HepG2 (cell line): Measurements from ENCODE around the gene SCFD2. TPM values are rescaled to one million over a fixed set of nuclear protein-coding genes. Genes with fewer than 3 reads are reported as not detected.
A peak's percentile ranks its signal among the peaks of the same experiment; 100 is the strongest.

Experiments used
- ATAC-seq: fragments of 200-7000 bp; cut with Tn5 transposase; 3 replicates; pipeline ENCODE4 v1.9.1; 2020; ENCODE audit warnings: mild to moderate bottlenecking, moderate library complexity
- Bru-seq: library from RNA; stranded (reverse); fragments of 400-500 nt; gene quantifications from one replicate; lab custom pipeline; 2021; lab: Mats Ljungman, UMichigan
- BruChase-seq, 2 experiments: library from RNA; stranded (reverse); fragments of 400-500 nt; gene quantifications; one replicate each; lab custom pipeline; 2021; lab: Mats Ljungman, UMichigan
- BruUV-seq: library from RNA; stranded (reverse); fragments of 400-500 nt; replicated peaks from 2 replicates; lab custom pipeline; 2021; lab: Mats Ljungman, UMichigan
- CTCF ChIA-PET: fragments of 300-600 bp; formaldehyde crosslinking; extraction: SDS; loops from one replicate; lab custom pipeline; 2021; ENCODE audit warnings: low total read pairs, inconsistent platforms, low intra/inter-chr PET ratio; lab: Yijun Ruan, JAX
- POLR2A ChIA-PET: fragments of 350-600 bp; sonication (Branson Sonifier 250); formaldehyde crosslinking; loops from one replicate; lab custom pipeline; 2020; ENCODE audit warnings: antibody characterized with exemption, inconsistent platforms; lab: Yijun Ruan, JAX
- DNase-seq: peaks from one replicate; pipeline ENCODE4 v3.0.0-alpha.2; 2015; ENCODE audit warnings: low spot score
- FAIRE-seq: peaks from 3 replicates; lab custom pipeline; 2011; peaks lifted over from hg19 to GRCh38; lab: Jason Lieb, UNC
- H2AFZ ChIP-seq: one replicate; pipeline ENCODE4 v1.6.1; 2011; ENCODE audit warnings: low read length, inconsistent platforms
- H3K27ac ChIP-seq: fragments of 300-600 bp; 3 replicates; pipeline ENCODE4 v1.8.0; 2011; ENCODE audit warnings: mixed run types, mild to moderate bottlenecking, mixed read lengths, low read length, inconsistent platforms; ENCODE audit not compliant: insufficient read depth; ENCODE audit errors: extremely low read length
- H3K27me3 ChIP-seq, 2 experiments: fragments of 200-600 bp in 1 of 2; 2 replicates in 1 of 2; 3 replicates in 1 of 2; pipeline versions ENCODE4 v1.6.0 to v1.8.0; 2011; ENCODE audit warnings: low read length in 2 of 2, mild to moderate bottlenecking in 2 of 2, moderate library complexity in 2 of 2, inconsistent platforms in 1 of 2; ENCODE audit not compliant: insufficient read depth in 2 of 2, control insufficient read depth in 1 of 2
- H3K36me3 ChIP-seq, 2 experiments: fragments of 200-600 bp in 1 of 2; replicated peaks in 1 of 2; 2 replicates in 1 of 2; 3 replicates in 1 of 2; pipeline versions ENCODE4 v1.5.1 to v1.8.0; 2011; ENCODE audit warnings: low read length in 2 of 2, inconsistent platforms in 1 of 2; ENCODE audit not compliant: insufficient read depth in 2 of 2, control insufficient read depth in 1 of 2
- H3K4me1 ChIP-seq: 2 replicates; pipeline ENCODE4 v1.5.1; 2012; ENCODE audit warnings: low read length, inconsistent platforms; ENCODE audit not compliant: insufficient read depth
- H3K4me2 ChIP-seq: 2 replicates; pipeline ENCODE4 v1.6.0; 2011; ENCODE audit warnings: low read depth, low read length, inconsistent platforms
- H3K4me3 ChIP-seq, 3 experiments: fragments of 200-600 bp in 1 of 3; sonication (generic), shearing (Covaris generic) in 1 of 3; replicated peaks in 1 of 3; 2 replicates each; pipeline ENCODE4 v1.5.1; 2011 to 2016; ENCODE audit warnings: low read length in 3 of 3, inconsistent platforms in 2 of 3, low read depth in 2 of 3, mild to moderate bottlenecking in 2 of 3, control low read depth in 1 of 3, mixed read lengths in 1 of 3; ENCODE audit not compliant: insufficient read depth in 1 of 3
- H3K79me2 ChIP-seq: one replicate; pipeline ENCODE4 v1.6.1; 2011; ENCODE audit warnings: low read length, inconsistent platforms; ENCODE audit not compliant: insufficient read depth
- H3K9ac ChIP-seq: 2 replicates; pipeline ENCODE4 v1.6.0; 2011; ENCODE audit warnings: mild to moderate bottlenecking, low read depth, low read length, inconsistent platforms; ENCODE audit not compliant: insufficient read depth
- H3K9me3 ChIP-seq: 2 replicates; pipeline ENCODE4 v1.5.1; 2012; ENCODE audit warnings: mild to moderate bottlenecking, low read length
- H4K20me1 ChIP-seq: 2 replicates; pipeline ENCODE4 v1.6.0; 2011; ENCODE audit warnings: inconsistent platforms, mild to moderate bottlenecking, low read length, moderate library complexity; ENCODE audit not compliant: insufficient read depth
- CHCHD3 ChIP-seq: sonication (generic); formaldehyde crosslinking; IDR thresholded peaks from 2 replicates; pipeline ENCODE4 v1.8.0; 2022; ENCODE audit warnings: mild to moderate bottlenecking, missing genetic modification reagents, moderate library complexity
- E2F1 ChIP-seq: sonication (generic); formaldehyde crosslinking; IDR thresholded peaks from 2 replicates; pipeline ENCODE4 v1.5.0; 2020; ENCODE audit warnings: missing genetic modification reagents
- MLLT10 ChIP-seq: sonication (generic); formaldehyde crosslinking; IDR thresholded peaks from 2 replicates; pipeline ENCODE4 v1.4.0; 2020; ENCODE audit warnings: missing genetic modification reagents
- NFE2L2 ChIP-seq: fragments of 150-350 bp; IDR thresholded peaks from 2 replicates; pipeline ENCODE4 v1.6.1; 2014; ENCODE audit warnings: low read length
- PHF20 ChIP-seq: sonication (generic); formaldehyde crosslinking; IDR thresholded peaks from 2 replicates; pipeline ENCODE4 v1.5.0; 2020; ENCODE audit warnings: mild to moderate bottlenecking, missing genetic modification reagents
- POLR2G ChIP-seq: fragments of 200-400 bp; formaldehyde crosslinking; IDR thresholded peaks from 2 replicates; pipeline ENCODE4 v1.6.1; 2018; ENCODE audit warnings: mild to moderate bottlenecking, low read depth, low read length, moderate library complexity
- PRMT3 ChIP-seq: sonication (generic); formaldehyde crosslinking; IDR thresholded peaks from 2 replicates; pipeline ENCODE4 v1.8.1; 2022; ENCODE audit warnings: low read depth, mild to moderate bottlenecking, moderate library complexity, missing genetic modification reagents, borderline replicate concordance
- RAD51 ChIP-seq: fragments of 450-650 bp; IDR thresholded peaks from 2 replicates; pipeline ENCODE4 v1.6.1; 2016; ENCODE audit warnings: borderline replicate concordance
- THRA ChIP-seq: sonication (generic); formaldehyde crosslinking; IDR thresholded peaks from 2 replicates; pipeline ENCODE4 v1.4.0; 2020; ENCODE audit warnings: missing genetic modification reagents, borderline replicate concordance
- ZBTB37 ChIP-seq: sonication (generic); formaldehyde crosslinking; IDR thresholded peaks from 2 replicates; pipeline ENCODE4 v1.4.0; 2020; ENCODE audit warnings: mild to moderate bottlenecking, missing genetic modification reagents
- ZNF331 ChIP-seq: sonication (generic); formaldehyde crosslinking; IDR thresholded peaks from 2 replicates; pipeline ENCODE4 v1.4.0; 2020; ENCODE audit warnings: missing genetic modification reagents
- ZNF335 ChIP-seq: sonication (generic); formaldehyde crosslinking; IDR thresholded peaks from 2 replicates; pipeline ENCODE4 v1.4.0; 2020; ENCODE audit warnings: missing genetic modification reagents
- ZNF530 ChIP-seq: sonication (generic); formaldehyde crosslinking; IDR thresholded peaks from 2 replicates; pipeline ENCODE4 v1.5.0; 2020; ENCODE audit warnings: low read depth, mild to moderate bottlenecking, missing genetic modification reagents
- WGBS: methylation state at CpG from one replicate; pipeline ENCODE4 v1.1.6; 2017; ENCODE audit warnings: low lambda C conversion rate; 5-methylcytosine and 5-hydroxymethylcytosine counted together
- in situ Hi-C: cut with HindIII; loops from 2 replicates; pipeline ENCODE4 v1.10.0; 2017; ENCODE audit warnings: low pct_unique_long_range_greater_than_20kb; ENCODE audit not compliant: extremely low pct_ligation_motif_present
- intact Hi-C: fragments of 100-400 bp; cut with micrococcal nuclease; formaldehyde crosslinking; loops from one replicate; pipeline ENCODE4 v1.10.0; 2022; ENCODE audit not compliant: unreplicated experiment
- long read RNA-seq, 2 experiments: library from RNA in 1 of 2; library from polyadenylated mRNA in 1 of 2; stranded (forward) in 1 of 2; unstranded in 1 of 2; transcript quantifications; one replicate each; pipeline ENCODE4 v2.0.0, GENCODE V29; 2019 to 2022
- polyA minus RNA-seq, 3 experiments: library from RNA; depleted of rRNA, polyadenylated mRNA; stranded (reverse); fragments of >200 nt; gene quantifications; 2 replicates each; pipeline ENCODE4 v1.2.3, GENCODE V29; 2011; ENCODE audit warnings: low replicate concordance in 1 of 3
- polyA plus RNA-seq, 8 experiments: library from polyadenylated mRNA; depleted of rRNA in 3 of 8; stranded (reverse) in 7 of 8; unstranded in 1 of 8; fragments of >200 nt; fragmentation: Illumina TruSeq in 4 of 8; extraction: Trizol in 4 of 8; gene quantifications; 2 replicates each; pipeline versions ENCODE4 v1.2.1 to v1.2.3, GENCODE V29; 2011 to 2016; ENCODE audit warnings: low read depth in 4 of 8, missing spikeins in 1 of 8, mixed read lengths in 1 of 8; ENCODE audit not compliant: insufficient read depth in 1 of 8
- total RNA-seq, 5 experiments: library from RNA; depleted of rRNA; stranded (reverse); fragments of >200 nt; fragmentation: Illumina TruSeq; extraction: Trizol; gene quantifications; 2 replicates each; pipeline ENCODE4 v1.2.3, GENCODE V29; 2016; ENCODE audit warnings: low read depth in 1 of 5

SCFD2 gene
- total RNA-seq (2016; rRNA removed; fragmentation: Illumina TruSeq; extraction: Trizol) (15.6 and 16.7 TPM in 2 replicates), polyA plus RNA-seq (2011; rRNA removed) (4.6 and 5.6 TPM in 2 replicates), polyA minus RNA-seq (2011; rRNA and poly(A)+ RNA removed; ENCODE audit: low replicate concordance) (40.2 and 43.4 TPM in 2 replicates), Bru-seq, nascent RNA (percentile 54 among the genes with signal in this experiment), BruChase-seq, experiment 1, labeled RNA remaining after a 6-hour chase (percentile 51 among the genes with signal in this experiment), BruChase-seq, experiment 2, labeled RNA remaining after a 2-hour chase (percentile 57 among the genes with signal in this experiment)
- 0.88 and 0.91 TPM in 2 replicates for total RNA-seq (2016; cell fraction: cytosol; rRNA removed; fragmentation: Illumina TruSeq; extraction: Trizol; ENCODE audit: low read depth)
- total RNA-seq (2016; cell fraction: insoluble cytoplasmic fraction; rRNA removed; fragmentation: Illumina TruSeq; extraction: Trizol) = 14.4 and 16.6 TPM in 2 replicates
- 2.4 and 2.5 TPM in 2 replicates for total RNA-seq (2016; cell fraction: membrane; rRNA removed; fragmentation: Illumina TruSeq; extraction: Trizol)
- 30.4 and 31.0 TPM in 2 replicates for total RNA-seq (2016; cell fraction: nucleus; rRNA removed; fragmentation: Illumina TruSeq; extraction: Trizol)
- polyA plus RNA-seq (2011; cell fraction: cytosol; rRNA removed) = 5.2 and 5.5 TPM in 2 replicates
- 7.3 and 7.6 TPM in 2 replicates for polyA plus RNA-seq (2011; cell fraction: nucleus; rRNA removed)
- polyA plus RNA-seq (2012) = 3.4 and 4.8 TPM in 2 replicates
- polyA plus RNA-seq (2016; cell fraction: cytosol; fragmentation: Illumina TruSeq; extraction: Trizol; ENCODE audit: low read depth) = 0.46 and 0.83 TPM in 2 replicates
- polyA plus RNA-seq (2016; cell fraction: insoluble cytoplasmic fraction; fragmentation: Illumina TruSeq; extraction: Trizol; ENCODE audit: low read depth) = 14.9 and 15.8 TPM in 2 replicates
- 1.4 and 1.5 TPM in 2 replicates for polyA plus RNA-seq (2016; cell fraction: membrane; fragmentation: Illumina TruSeq; extraction: Trizol; ENCODE audit: low read depth)
- polyA plus RNA-seq (2016; cell fraction: nucleus; fragmentation: Illumina TruSeq; extraction: Trizol; ENCODE audit: insufficient read depth, low read depth) = 4.8 and 6.1 TPM in 2 replicates
- 5.7 and 7.1 TPM in 2 replicates for polyA minus RNA-seq (2011; cell fraction: cytosol; rRNA and poly(A)+ RNA removed)
- 46.4 and 47.9 TPM in 2 replicates for polyA minus RNA-seq (2011; cell fraction: nucleus; rRNA and poly(A)+ RNA removed)
- long read RNA-seq, experiment 1, partial matches to known transcripts = 0 of 2 reads
- long read RNA-seq, experiment 1, other reads (novel, unspliced or antisense) = 2 of 2 reads
- long read RNA-seq, experiment 2, partial matches to known transcripts = 2 of 6 reads
- long read RNA-seq, experiment 2, other reads (novel, unspliced or antisense) = 4 of 6 reads

GRCh38 chr4:53365486-53366300 lies at the start of gene SCFD2:
TSS of gene SCFD2 (minus strand) at chr4:53366061.
- POLR2A ChIA-PET = interaction anchor here (1.0 to 1.6 kb wide), 4 partner anchors 9 to 345 kb away, joined by 3 to 12 read pairs (median 4); partner anchors contain the start of gene FIP1L1
- DNase-seq = peak; percentile 96
- peak within 1 kb of the TSS; percentile 90 for H3K4me2 ChIP-seq
- intact Hi-C loops (loop anchor here (5.0 kb wide), 1 partner anchor 178 kb away; no protein-coding TSS in a partner anchor), in situ Hi-C loops (no loop called here)
- H3K79me2 ChIP-seq = peaks cover 21% of the 10 kb centered on the region
- peak within 1 kb of the TSS; percentile 79 for H2AFZ ChIP-seq
- 2% methylated on average over 17 of the region's 51 CpGs for WGBS
- peak within 1 kb of the TSS; percentile 70 for H3K9ac ChIP-seq
- H3K36me3 ChIP-seq = no peaks in the 10 kb centered on the region
- no peaks in the 10 kb centered on the region for H3K9me3 ChIP-seq
- peak within 1 kb of the TSS; percentile 57 for H3K27ac ChIP-seq
- peak; percentile 97 for ATAC-seq
- peak; percentile 86 for FAIRE-seq
- H3K4me3 ChIP-seq = peak within 1 kb of the TSS; percentile 83 to 99 (median 95)
- H3K4me1 ChIP-seq = peaks cover 38% of the 10 kb centered on the region
- BruUV-seq = TSS peak; percentile 76
- no peaks in the 10 kb centered on the region for H4K20me1 ChIP-seq
- no peaks in the 10 kb centered on the region; a peak in 1 of 5 replicates for H3K27me3 ChIP-seq
- CTCF ChIA-PET = no interaction called here
- peak; percentile 91 for TF ChIP-seq POLR2G
- no peak for TF ChIP-seq E2F1 (CRISPR knock-in tag)
- peak; percentile 7; the same call in 1 of the 2 replicates for TF ChIP-seq THRA
- TF ChIP-seq ZBTB37 (CRISPR knock-in tag) = no peak
- TF ChIP-seq CHCHD3 (CRISPR knock-in tag) = no peak
- TF ChIP-seq PRMT3 (CRISPR knock-in tag) = no peak
- peak; percentile 98 for TF ChIP-seq PHF20 (CRISPR knock-in tag)
- no peak for TF ChIP-seq MLLT10
- no peak for TF ChIP-seq ZNF530 (CRISPR knock-in tag)
- no peak for TF ChIP-seq RAD51
- no peak for TF ChIP-seq NFE2L2
- peak; percentile 47; the same call in 1 of the 2 replicates for TF ChIP-seq ZNF331 (CRISPR knock-in tag)
- TF ChIP-seq ZNF335 (CRISPR knock-in tag) = no peak
